Suprapubic skin (tissue), 4 donors: Measurements from ENCODE around the gene ADRA1B.

ENCODE experiments used
- EP300 ChIP-seq: sonication (generic); formaldehyde crosslinking; IDR thresholded peaks from one replicate; pipeline ENCODE4 v1.6.1; 2017; ENCODE audit warnings: antibody characterized with exemption
- POLR2A ChIP-seq, 2 donors: fragments of 450-650 bp; IDR thresholded peaks; one replicate each; pipeline ENCODE4 v1.6.1; 2017; ENCODE audit warnings: antibody characterized with exemption in 2 of 2, mild to moderate bottlenecking in 2 of 2, moderate library complexity in 2 of 2
- POLR2AphosphoS5 ChIP-seq, 3 donors: sonication (generic); formaldehyde crosslinking; IDR thresholded peaks; one replicate each; pipeline ENCODE4 v1.6.1; 2017; ENCODE audit warnings: antibody characterized with exemption in 3 of 3
- TF ChIP-seq, protein P1 (sequence below), 2 donors: fragments of 200-600 bp in 1 of 2; fragments of 450-650 bp in 1 of 2; sonication (generic) in 1 of 2; IDR thresholded peaks; one replicate each; pipeline ENCODE4 v1.5.1; 2016 to 2019; ENCODE audit warnings: antibody characterized with exemption in 2 of 2, mild to moderate bottlenecking in 1 of 2, moderate library complexity in 1 of 2

DNA sequence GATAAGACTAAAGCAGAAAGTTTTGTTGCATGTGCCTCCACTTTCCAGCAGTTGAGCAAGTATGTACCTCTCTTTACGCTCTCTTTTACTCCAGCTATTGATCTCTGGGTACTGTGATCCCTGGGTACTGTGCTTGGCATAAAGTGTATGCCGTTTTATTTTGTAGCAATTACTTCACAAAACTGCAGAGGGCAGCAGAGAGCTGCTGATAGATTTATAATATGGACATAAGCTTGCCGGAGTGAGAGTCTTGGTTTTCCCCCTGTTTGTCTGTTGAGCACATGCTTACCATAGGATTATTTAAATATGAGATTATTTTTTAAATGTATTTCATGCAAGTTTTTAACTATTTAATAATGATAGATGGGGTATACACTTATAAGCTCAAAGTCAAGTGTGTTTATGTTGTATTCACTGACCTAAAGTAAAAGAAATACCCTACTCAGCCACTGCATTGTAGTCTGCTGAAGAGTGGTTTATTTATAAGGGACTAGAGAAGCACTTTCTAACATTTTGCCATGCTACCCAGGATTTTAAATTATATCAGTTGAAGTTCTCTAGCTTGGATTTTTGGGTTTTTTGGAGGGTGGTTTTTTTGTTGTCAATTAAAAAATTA, 105.7 kb downstream of the ADRA1B start:
- TF ChIP-seq POLR2A (IDR thresholded peaks at IDR 0.05) (no peak), EP300 (no peak), POLR2AphosphoS5 (IDR thresholded peaks at IDR 0.05) (no peak)
- TF ChIP-seq, protein P1, sequence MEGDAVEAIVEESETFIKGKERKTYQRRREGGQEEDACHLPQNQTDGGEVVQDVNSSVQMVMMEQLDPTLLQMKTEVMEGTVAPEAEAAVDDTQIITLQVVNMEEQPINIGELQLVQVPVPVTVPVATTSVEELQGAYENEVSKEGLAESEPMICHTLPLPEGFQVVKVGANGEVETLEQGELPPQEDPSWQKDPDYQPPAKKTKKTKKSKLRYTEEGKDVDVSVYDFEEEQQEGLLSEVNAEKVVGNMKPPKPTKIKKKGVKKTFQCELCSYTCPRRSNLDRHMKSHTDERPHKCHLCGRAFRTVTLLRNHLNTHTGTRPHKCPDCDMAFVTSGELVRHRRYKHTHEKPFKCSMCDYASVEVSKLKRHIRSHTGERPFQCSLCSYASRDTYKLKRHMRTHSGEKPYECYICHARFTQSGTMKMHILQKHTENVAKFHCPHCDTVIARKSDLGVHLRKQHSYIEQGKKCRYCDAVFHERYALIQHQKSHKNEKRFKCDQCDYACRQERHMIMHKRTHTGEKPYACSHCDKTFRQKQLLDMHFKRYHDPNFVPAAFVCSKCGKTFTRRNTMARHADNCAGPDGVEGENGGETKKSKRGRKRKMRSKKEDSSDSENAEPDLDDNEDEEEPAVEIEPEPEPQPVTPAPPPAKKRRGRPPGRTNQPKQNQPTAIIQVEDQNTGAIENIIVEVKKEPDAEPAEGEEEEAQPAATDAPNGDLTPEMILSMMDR (IDR thresholded peaks at IDR 0.05) = peak; percentile 68
